HG02981 (cell line): Measurements from ENCODE around the gene CCDC127.
"Not testable (repeated sequence)": the region's sequence is repeated elsewhere in the genome, so short reads cannot be mapped to it uniquely, and the experiment has no call there.

Source experiments
- ATAC-seq: cut with Tn5 transposase; IDR thresholded peaks from one replicate; pipeline ENCODE4 v1.9.1; 2021; ENCODE audit warnings: mild to moderate bottlenecking, moderate library complexity; ENCODE audit not compliant: unreplicated experiment

The CCDC127 gene

GRCh38 chr5:204462-204861, 13.5 kb downstream of the CCDC127 start:
- ATAC-seq = no peak

GRCh38 chr5:204001-204400, 14.0 kb downstream of the CCDC127 start:
- ATAC-seq = no peak

- no peak for ATAC-seq
Observed at GRCh38 chr5:203246-203930, 14.6 kb downstream of the CCDC127 start.

- ATAC-seq = no peak
Observed at GRCh38 chr5:201672-202071, 16.3 kb downstream of the CCDC127 start.

- ATAC-seq = no peak
Observed at GRCh38 chr5:200985-201384, 17.0 kb downstream of the CCDC127 start.

GRCh38 chr5:199950-200645, 17.9 kb downstream of the CCDC127 start:
- ATAC-seq = no peak

- no peak for ATAC-seq
Observed at GRCh38 chr5:199197-199949, 18.6 kb downstream of the CCDC127 start.

- ATAC-seq = no peak
Observed at GRCh38 chr5:198516-199196, 19.3 kb downstream of the CCDC127 start.

- no peak for ATAC-seq
Observed at GRCh38 chr5:197892-198489, 20.0 kb downstream of the CCDC127 start.

GRCh38 chr5:197031-197430, 20.9 kb downstream of the CCDC127 start:
- ATAC-seq = not testable (repeated sequence)

GRCh38 chr5:196350-196749, 21.6 kb downstream of the CCDC127 start:
- ATAC-seq = no peak

- ATAC-seq = no peak
Observed at GRCh38 chr5:195401-196160, 22.4 kb downstream of the CCDC127 start.

GRCh38 chr5:194603-195209, 23.2 kb downstream of the CCDC127 start:
- ATAC-seq = no peak

GRCh38 chr5:194102-194501, 23.9 kb downstream of the CCDC127 start:
- no peak for ATAC-seq

- no peak for ATAC-seq
Observed at GRCh38 chr5:192970-193831, 24.8 kb downstream of the CCDC127 start.

GRCh38 chr5:192691-192969, 25.3 kb downstream of the CCDC127 start:
- no peak for ATAC-seq

- no peak for ATAC-seq
Observed at GRCh38 chr5:191949-192690, 25.8 kb downstream of the CCDC127 start.
